ENCODE results near the gene TMED7.

TMED7 gene

GRCh38 chr5:115627295-115627865 is 1.5 kb upstream of the TMED7 start:
- no peak for DNase-seq (ENCODE audit: low read depth)

- peak; percentile 72 for DNase-seq (ENCODE audit: low read depth)
These were observed 598 bp upstream of the TMED7 start for GRCh38 chr5:115626445-115626823.

- no peak for DNase-seq (ENCODE audit: low read depth)
These were observed 842 bp downstream of the TMED7 start for GRCh38 chr5:115624994-115625393.

- DNase-seq (ENCODE audit: low read depth) = no peak
These were observed 2.2 kb downstream of the TMED7 start for GRCh38 chr5:115623658-115624057.

- DNase-seq (ENCODE audit: low read depth) = no peak
These were observed 4.4 kb downstream of the TMED7 start for GRCh38 chr5:115621365-115621900.

- DNase-seq (ENCODE audit: low read depth) = no peak
These were observed 8.9 kb downstream of the TMED7 start for GRCh38 chr5:115616892-115617291.

- no peak for DNase-seq (ENCODE audit: low read depth)
These were observed 9.4 kb downstream of the TMED7 start for GRCh38 chr5:115616472-115616871.

GRCh38 chr5:115611873-115612272 is 14.0 kb downstream of the TMED7 start:
- DNase-seq (ENCODE audit: low read depth) = no peak

GRCh38 chr5:115607935-115608334 is 17.9 kb downstream of the TMED7 start:
- no peak for DNase-seq (ENCODE audit: low read depth)

- no peak for DNase-seq (ENCODE audit: low read depth)
These were observed 20.4 kb downstream of the TMED7 start for GRCh38 chr5:115605436-115605835.

GRCh38 chr5:115602591-115603125 is 23.2 kb downstream of the TMED7 start:
- DNase-seq (ENCODE audit: low read depth) = peak; percentile 17

GRCh38 chr5:115601701-115602590 is 23.9 kb downstream of the TMED7 start, which contains the start of gene TICAM2:
TSS of gene TICAM2 (minus strand) at chr5:115602479. CDS start at chr5:115581256, 21,223 bp downstream.
- peak; percentile 69 for DNase-seq (ENCODE audit: low read depth)

- peak; percentile 66 for DNase-seq (ENCODE audit: low read depth)
These were observed 25.1 kb downstream of the TMED7 start for GRCh38 chr5:115600766-115601165.

GRCh38 chr5:115599924-115600323 is 25.9 kb downstream of the TMED7 start:
- DNase-seq (ENCODE audit: low read depth) = no peak

GRCh38 chr5:115599502-115599901 is 26.3 kb downstream of the TMED7 start:
- peak; percentile 54 for DNase-seq (ENCODE audit: low read depth)

- peak; percentile 45 for DNase-seq (ENCODE audit: low read depth)
These were observed 31.4 kb downstream of the TMED7 start for GRCh38 chr5:115594128-115595047.

- no peak for DNase-seq (ENCODE audit: low read depth)
These were observed 36.8 kb downstream of the TMED7 start for GRCh38 chr5:115589043-115589442.

GRCh38 chr5:115588640-115589039 is 37.2 kb downstream of the TMED7 start:
- DNase-seq (ENCODE audit: low read depth) = no peak

- DNase-seq (ENCODE audit: low read depth) = peak; percentile 50
These were observed 39.2 kb downstream of the TMED7 start for GRCh38 chr5:115586525-115587146.

GRCh38 chr5:115585265-115585664 is 40.6 kb downstream of the TMED7 start:
- no peak for DNase-seq (ENCODE audit: low read depth)

- no peak for DNase-seq (ENCODE audit: low read depth)
These were observed 41.3 kb downstream of the TMED7 start for GRCh38 chr5:115584501-115584900.
